HEK293 (cell line): ENCODE results near the gene SLC22A13.

Experiments
- KLF1 ChIP-seq: fragments of 450-650 bp; formaldehyde crosslinking; IDR thresholded peaks from 2 replicates; pipeline ENCODE4 v1.5.1; 2016; ENCODE audit warnings: missing biosample characterization, missing genetic modification characterization
- ZNF830 ChIP-seq: fragments of 450-650 bp; IDR thresholded peaks from 2 replicates; pipeline ENCODE4 v1.5.0; 2018; ENCODE audit warnings: missing biosample characterization, missing genetic modification characterization, low read depth, mild to moderate bottlenecking, moderate library complexity
- TF ChIP-seq, protein P1 (sequence below): IDR thresholded peaks from 2 replicates; pipeline ENCODE4 v1.6.1; 2011; ENCODE audit warnings: mild to moderate bottlenecking, low read depth, low read length, borderline replicate concordance
- TF ChIP-seq, protein P2 (sequence below): fragments of 450-650 bp; formaldehyde crosslinking; IDR thresholded peaks from 2 replicates; pipeline ENCODE4 v1.5.1; 2016; ENCODE audit warnings: missing biosample characterization, missing genetic modification characterization

GRCh38 chr3:38226273-38226672 lies 39.3 kb upstream of the SLC22A13 start:
- TF ChIP-seq, protein P1, sequence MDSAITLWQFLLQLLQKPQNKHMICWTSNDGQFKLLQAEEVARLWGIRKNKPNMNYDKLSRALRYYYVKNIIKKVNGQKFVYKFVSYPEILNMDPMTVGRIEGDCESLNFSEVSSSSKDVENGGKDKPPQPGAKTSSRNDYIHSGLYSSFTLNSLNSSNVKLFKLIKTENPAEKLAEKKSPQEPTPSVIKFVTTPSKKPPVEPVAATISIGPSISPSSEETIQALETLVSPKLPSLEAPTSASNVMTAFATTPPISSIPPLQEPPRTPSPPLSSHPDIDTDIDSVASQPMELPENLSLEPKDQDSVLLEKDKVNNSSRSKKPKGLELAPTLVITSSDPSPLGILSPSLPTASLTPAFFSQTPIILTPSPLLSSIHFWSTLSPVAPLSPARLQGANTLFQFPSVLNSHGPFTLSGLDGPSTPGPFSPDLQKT = no peak
- TF ChIP-seq ZNF830 (tag by site-specific recombination) (no peak), KLF1 (tag by site-specific recombination) (no peak)
- TF ChIP-seq, protein P2, sequence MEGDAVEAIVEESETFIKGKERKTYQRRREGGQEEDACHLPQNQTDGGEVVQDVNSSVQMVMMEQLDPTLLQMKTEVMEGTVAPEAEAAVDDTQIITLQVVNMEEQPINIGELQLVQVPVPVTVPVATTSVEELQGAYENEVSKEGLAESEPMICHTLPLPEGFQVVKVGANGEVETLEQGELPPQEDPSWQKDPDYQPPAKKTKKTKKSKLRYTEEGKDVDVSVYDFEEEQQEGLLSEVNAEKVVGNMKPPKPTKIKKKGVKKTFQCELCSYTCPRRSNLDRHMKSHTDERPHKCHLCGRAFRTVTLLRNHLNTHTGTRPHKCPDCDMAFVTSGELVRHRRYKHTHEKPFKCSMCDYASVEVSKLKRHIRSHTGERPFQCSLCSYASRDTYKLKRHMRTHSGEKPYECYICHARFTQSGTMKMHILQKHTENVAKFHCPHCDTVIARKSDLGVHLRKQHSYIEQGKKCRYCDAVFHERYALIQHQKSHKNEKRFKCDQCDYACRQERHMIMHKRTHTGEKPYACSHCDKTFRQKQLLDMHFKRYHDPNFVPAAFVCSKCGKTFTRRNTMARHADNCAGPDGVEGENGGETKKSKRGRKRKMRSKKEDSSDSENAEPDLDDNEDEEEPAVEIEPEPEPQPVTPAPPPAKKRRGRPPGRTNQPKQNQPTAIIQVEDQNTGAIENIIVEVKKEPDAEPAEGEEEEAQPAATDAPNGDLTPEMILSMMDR (tag by site-specific recombination) = no peak
